DOHH2 (cell line): ENCODE measurements around the gene ZFHX3.

Experiments
- CTCF ChIP-seq: fragments of 200-600 bp; sonication (generic); IDR thresholded peaks from one replicate; pipeline ENCODE4 v1.5.1; 2014; ENCODE audit warnings: antibody characterized with exemption, mild to moderate bottlenecking, low read depth, low read length; ENCODE audit not compliant: poor library complexity, severe bottlenecking
- EZH2phosphoT487 ChIP-seq: fragments of 200-600 bp; sonication (generic); IDR thresholded peaks from 2 replicates; pipeline ENCODE4 v1.6.1; 2017; ENCODE audit warnings: borderline replicate concordance, mild to moderate bottlenecking, antibody characterized with exemption, low read length, moderate library complexity, mixed read lengths

GRCh38 chr16:72896485-72897118, 151.3 kb downstream of the ZFHX3 start:
- no peak for TF ChIP-seq CTCF
- TF ChIP-seq EZH2phosphoT487, result no peak
